ENCODE measurements around the gene RAB8B.

RAB8B gene

DNA sequence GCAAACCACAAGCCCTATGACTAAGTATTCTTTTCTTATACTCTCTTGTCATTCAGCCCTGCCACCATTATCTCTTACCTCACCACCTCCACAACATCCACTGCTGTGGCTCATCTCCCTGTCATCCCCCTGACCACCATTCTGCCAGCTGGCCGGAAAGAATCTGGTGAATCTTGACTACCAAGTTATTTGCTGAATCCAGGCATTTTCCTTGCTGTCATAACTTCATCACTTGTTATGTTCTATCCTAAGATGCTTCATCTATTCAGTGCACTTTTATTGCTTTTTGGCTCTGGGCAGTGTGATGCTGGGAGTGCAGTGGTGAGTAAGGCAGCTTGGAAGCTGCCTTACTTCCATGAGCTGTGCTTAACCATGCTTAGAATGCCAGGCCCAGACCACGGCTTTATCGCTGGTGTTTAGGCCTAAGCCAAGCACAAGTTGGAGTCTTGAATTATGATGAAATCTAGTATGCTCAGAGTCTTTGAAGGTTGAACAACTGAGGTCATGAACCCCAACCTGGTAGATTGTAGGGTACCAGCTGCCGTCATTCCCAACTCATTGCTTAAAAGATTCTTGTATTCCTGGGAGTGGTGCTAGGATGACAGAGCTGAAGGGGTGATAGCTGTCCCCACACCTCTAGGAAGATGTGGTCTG is 61.0 kb downstream of the RAB8B start:
- DNase-seq (ENCODE audit: low read depth): no peak
- no peak for TF ChIP-seq CTCF (IDR thresholded peaks at IDR 0.05; ENCODE audit: control insufficient read depth, extremely low read depth, insufficient read depth)
- H3K4me3 ChIP-seq (ENCODE audit: low read depth, low read length): no peak overlapping the region

DNA sequence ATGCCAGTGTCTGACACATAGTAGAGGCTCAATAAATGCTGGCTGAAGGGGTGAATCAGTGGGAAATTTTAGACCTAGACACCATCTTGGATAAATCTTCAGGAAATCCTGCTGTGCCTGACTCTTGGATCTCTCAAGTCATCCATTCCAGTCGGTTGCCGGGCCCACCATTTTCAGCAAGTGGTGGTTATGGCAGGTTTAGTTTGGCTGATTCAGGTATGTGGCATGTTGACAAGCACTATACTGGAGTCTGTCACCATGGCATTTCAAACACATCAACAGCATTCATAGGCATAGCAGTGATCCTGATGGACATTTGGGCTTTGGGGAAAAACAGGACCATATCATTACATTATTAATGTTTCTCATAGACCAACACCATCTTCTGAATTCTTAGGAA is 62.3 kb downstream of the RAB8B start:
- DNase-seq (ENCODE audit: low read depth): no peak
- TF ChIP-seq CTCF (IDR thresholded peaks at IDR 0.05; ENCODE audit: control insufficient read depth, extremely low read depth, insufficient read depth): no peak
- no peak overlapping the region for H3K4me3 ChIP-seq (ENCODE audit: low read depth, low read length)

GRCh38 chr15:63252292-63252691 is 62.9 kb downstream of the RAB8B start:
- TF ChIP-seq CTCF (IDR thresholded peaks at IDR 0.05; ENCODE audit: control insufficient read depth, extremely low read depth, insufficient read depth): no peak

DNA sequence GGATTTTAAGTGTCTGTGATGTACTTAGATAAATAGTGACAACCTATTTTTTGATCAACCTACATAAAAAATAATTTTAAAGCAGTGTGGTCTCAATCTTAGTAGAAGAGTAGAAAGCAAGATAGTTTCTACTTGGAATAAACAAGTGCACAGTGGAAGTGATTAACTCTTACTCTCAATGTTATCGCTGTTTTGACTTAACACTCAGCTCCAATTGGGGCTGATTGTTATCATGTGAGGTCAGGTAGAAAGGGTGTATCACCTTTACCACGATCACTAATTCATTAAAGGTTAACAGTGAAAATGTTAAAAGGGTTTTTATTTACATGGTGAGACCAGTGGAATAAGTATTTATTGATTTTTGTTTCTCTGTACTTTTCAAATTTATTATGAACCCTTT is 65.6 kb downstream of the RAB8B start:
- no peak for TF ChIP-seq CTCF (IDR thresholded peaks at IDR 0.05; ENCODE audit: control insufficient read depth, extremely low read depth, insufficient read depth)
- H3K4me3 ChIP-seq (ENCODE audit: low read depth, low read length): no peak overlapping the region
- DNase-seq (ENCODE audit: low read depth): no peak

More at GRCh38 chr15:63252292-63252691, 62.9 kb downstream of the RAB8B start:
- DNase-seq (ENCODE audit: low read depth): no peak
- no peak overlapping the region for H3K4me3 ChIP-seq (ENCODE audit: low read depth, low read length)

GRCh38 chr15:63255489-63255990 is 66.1 kb downstream of the RAB8B start:
- no peak for TF ChIP-seq CTCF (IDR thresholded peaks at IDR 0.05; ENCODE audit: control insufficient read depth, extremely low read depth, insufficient read depth)
- no peak overlapping the region for H3K4me3 ChIP-seq (ENCODE audit: low read depth, low read length)

GRCh38 chr15:63256433-63257274 is 67.2 kb downstream of the RAB8B start:
- no peak overlapping the region for H3K4me3 ChIP-seq (ENCODE audit: low read depth, low read length)
- no peak for TF ChIP-seq CTCF (IDR thresholded peaks at IDR 0.05; ENCODE audit: control insufficient read depth, extremely low read depth, insufficient read depth)
- DNase-seq (ENCODE audit: low read depth): no peak

More at GRCh38 chr15:63255489-63255990, 66.1 kb downstream of the RAB8B start:
- no peak for DNase-seq (ENCODE audit: low read depth)
